ENCODE data around the gene GARIN5B.

GARIN5B gene

DNA sequence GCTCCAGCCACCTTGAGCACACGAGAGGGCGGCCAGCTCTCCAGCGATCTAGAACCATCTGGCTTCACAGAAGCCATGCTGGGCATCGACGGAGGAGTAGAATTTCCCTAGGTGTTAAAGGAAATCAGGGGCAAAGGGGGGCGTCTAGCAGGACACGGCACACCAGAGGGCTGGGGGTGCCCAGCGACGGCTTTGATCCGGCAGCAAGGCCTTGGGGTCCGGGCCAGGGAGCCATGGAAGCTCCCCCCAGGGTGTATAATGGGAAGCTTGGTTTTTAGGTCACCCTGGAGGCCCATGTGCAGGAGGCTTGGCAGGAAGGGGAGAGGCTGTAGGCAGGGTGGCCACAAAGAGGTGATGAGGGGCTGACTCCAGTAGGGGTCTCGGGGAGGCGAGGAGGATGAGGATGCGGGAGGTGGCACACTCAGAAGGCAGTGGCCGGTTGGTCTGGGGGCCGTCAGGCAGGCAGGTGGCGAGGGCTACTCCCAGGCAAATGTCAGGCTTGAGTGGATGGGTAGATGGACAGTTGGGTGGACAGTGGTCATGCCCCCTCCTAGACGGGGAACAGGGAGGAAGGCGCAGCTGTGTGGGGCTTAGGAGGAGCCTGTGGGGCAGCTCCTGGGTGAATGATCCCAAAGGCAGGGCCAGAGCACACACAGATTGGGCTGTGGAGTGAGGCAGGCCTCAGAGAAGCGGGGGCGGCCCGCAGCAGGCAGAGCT lies 17.8 kb downstream of the GARIN5B start:
- Histone ChIP-seq H3K9me3 (ENCODE audit: insufficient read depth, low read depth, low read length) (no peaks in the 10 kb centered on the region), H3K14ac (ENCODE audit: low read length) (peak overlapping the region; percentile 27), H3K4me2 (ENCODE audit: low read length) (no peak overlapping the region), H3K36me3 (ENCODE audit: control insufficient read depth in 1 of 2, insufficient read depth in 2 of 2, low read length in 2 of 2) (peaks cover 47 to 60% of the 10 kb centered on the region in 2 experiments), H2BK5ac (ENCODE audit: low read depth, low read length, poor library complexity) (peak overlapping the region; percentile 58), H3K4me1 (ENCODE audit: control insufficient read depth in 1 of 2, insufficient read depth in 2 of 2, low read length in 2 of 2) (peaks cover 13 to 25% of the 10 kb centered on the region in 2 experiments), H2BK12ac (ENCODE audit: low read length) (peak overlapping the region; percentile 51), H4K91ac (ENCODE audit: low read depth, low read length) (peak overlapping the region; percentile 78), H2AFZ (ENCODE audit: insufficient read depth, low read length, poor library complexity) (no peak overlapping the region), H3K4me3 (ENCODE audit: low read depth, low read length) (no peak overlapping the region), H2AK5ac (ENCODE audit: low read length) (peak overlapping the region; percentile 13), H3K4ac (ENCODE audit: low read depth, low read length) (peak overlapping the region; percentile 53), H3K27ac (ENCODE audit: low read depth, low read length) (no peak overlapping the region), H3K79me2 (ENCODE audit: control insufficient read depth, insufficient read depth, low read length, poor library complexity) (peaks cover 3% of the 10 kb centered on the region), H3K18ac (ENCODE audit: low read length) (peak overlapping the region; percentile 24), H3K9ac (ENCODE audit: low read length) (no peak overlapping the region), H3K79me1 (ENCODE audit: low read length) (peaks cover 19% of the 10 kb centered on the region), H4K12ac (ENCODE audit: low read depth, low read length) (peak overlapping the region; percentile 22), H2BK120ac (ENCODE audit: insufficient read depth, low read length, poor library complexity) (peak overlapping the region; percentile 65), H4K8ac (ENCODE audit: low read depth, low read length) (peak overlapping the region; percentile 24), H3K27me3 (ENCODE audit: insufficient read depth, low read length) (no peaks in the 10 kb centered on the region), H3K23ac (ENCODE audit: low read length) (no peak overlapping the region)
- no peak for DNase-seq
- WGBS (ENCODE audit: extremely low coverage, insufficient coverage, insufficient read length), result no CpG with 5 or more reads among the region's 22 CpGs

DNA sequence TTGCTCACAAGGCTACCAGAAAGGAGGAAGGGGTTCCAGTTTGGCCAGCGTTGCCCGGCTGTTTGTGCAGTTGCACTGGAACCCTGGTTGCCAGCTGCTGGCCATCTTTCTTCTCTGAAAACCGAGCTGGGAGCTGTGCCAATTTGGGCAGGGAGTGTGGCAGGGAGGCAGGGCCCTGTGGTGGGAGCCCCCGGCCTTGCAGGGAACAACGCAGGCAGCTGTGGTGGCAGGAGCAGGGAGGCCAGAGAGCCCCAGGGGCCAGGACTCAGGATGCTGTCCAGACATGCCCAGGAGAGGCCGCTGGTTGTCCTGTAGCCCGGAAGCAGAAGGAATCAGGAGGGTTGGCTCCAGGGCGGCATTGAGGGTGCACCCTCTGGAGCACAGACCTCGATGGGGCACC lies 18.6 kb downstream of the GARIN5B start:
- Histone ChIP-seq H2AFZ (ENCODE audit: insufficient read depth, low read length, poor library complexity) (no peak overlapping the region), H3K23ac (ENCODE audit: low read length) (no peak overlapping the region), H3K14ac (ENCODE audit: low read length) (peak overlapping the region; percentile 55), H2AK5ac (ENCODE audit: low read length) (peak overlapping the region; percentile 44), H3K9me3 (ENCODE audit: insufficient read depth, low read depth, low read length) (no peaks in the 10 kb centered on the region), H4K91ac (ENCODE audit: low read depth, low read length) (peak overlapping the region; percentile 78), H2BK120ac (ENCODE audit: insufficient read depth, low read length, poor library complexity) (peak overlapping the region; percentile 83), H3K4me2 (ENCODE audit: low read length) (no peak overlapping the region), H3K27me3 (ENCODE audit: insufficient read depth, low read length) (no peaks in the 10 kb centered on the region), H2BK12ac (ENCODE audit: low read length) (peak overlapping the region; percentile 6), H4K12ac (ENCODE audit: low read depth, low read length) (peak overlapping the region; percentile 22), H3K27ac (ENCODE audit: low read depth, low read length) (no peak overlapping the region), H3K79me1 (ENCODE audit: low read length) (peaks cover 22% of the 10 kb centered on the region), H4K8ac (ENCODE audit: low read depth, low read length) (peak overlapping the region; percentile 44), H3K18ac (ENCODE audit: low read length) (peak overlapping the region; percentile 80), H3K9ac (ENCODE audit: low read length) (peak overlapping the region; percentile 14), H2BK5ac (ENCODE audit: low read depth, low read length, poor library complexity) (peak overlapping the region; percentile 58), H3K36me3 (ENCODE audit: control insufficient read depth in 1 of 2, insufficient read depth in 2 of 2, low read length in 2 of 2) (peaks cover 47 to 59% of the 10 kb centered on the region in 2 experiments), H3K4me3 (ENCODE audit: low read depth, low read length) (no peak overlapping the region), H3K79me2 (ENCODE audit: control insufficient read depth, insufficient read depth, low read length, poor library complexity) (peaks cover 7% of the 10 kb centered on the region), H3K4me1 (ENCODE audit: control insufficient read depth in 1 of 2, insufficient read depth in 2 of 2, low read length in 2 of 2) (peaks cover 13 to 28% of the 10 kb centered on the region in 2 experiments), H3K4ac (ENCODE audit: low read depth, low read length) (peak overlapping the region; percentile 44)
- WGBS (ENCODE audit: extremely low coverage, insufficient coverage, insufficient read length), result no CpG with 5 or more reads among the region's 9 CpGs
- DNase-seq, result peak in 1 of 2 donors; percentile 36

DNA sequence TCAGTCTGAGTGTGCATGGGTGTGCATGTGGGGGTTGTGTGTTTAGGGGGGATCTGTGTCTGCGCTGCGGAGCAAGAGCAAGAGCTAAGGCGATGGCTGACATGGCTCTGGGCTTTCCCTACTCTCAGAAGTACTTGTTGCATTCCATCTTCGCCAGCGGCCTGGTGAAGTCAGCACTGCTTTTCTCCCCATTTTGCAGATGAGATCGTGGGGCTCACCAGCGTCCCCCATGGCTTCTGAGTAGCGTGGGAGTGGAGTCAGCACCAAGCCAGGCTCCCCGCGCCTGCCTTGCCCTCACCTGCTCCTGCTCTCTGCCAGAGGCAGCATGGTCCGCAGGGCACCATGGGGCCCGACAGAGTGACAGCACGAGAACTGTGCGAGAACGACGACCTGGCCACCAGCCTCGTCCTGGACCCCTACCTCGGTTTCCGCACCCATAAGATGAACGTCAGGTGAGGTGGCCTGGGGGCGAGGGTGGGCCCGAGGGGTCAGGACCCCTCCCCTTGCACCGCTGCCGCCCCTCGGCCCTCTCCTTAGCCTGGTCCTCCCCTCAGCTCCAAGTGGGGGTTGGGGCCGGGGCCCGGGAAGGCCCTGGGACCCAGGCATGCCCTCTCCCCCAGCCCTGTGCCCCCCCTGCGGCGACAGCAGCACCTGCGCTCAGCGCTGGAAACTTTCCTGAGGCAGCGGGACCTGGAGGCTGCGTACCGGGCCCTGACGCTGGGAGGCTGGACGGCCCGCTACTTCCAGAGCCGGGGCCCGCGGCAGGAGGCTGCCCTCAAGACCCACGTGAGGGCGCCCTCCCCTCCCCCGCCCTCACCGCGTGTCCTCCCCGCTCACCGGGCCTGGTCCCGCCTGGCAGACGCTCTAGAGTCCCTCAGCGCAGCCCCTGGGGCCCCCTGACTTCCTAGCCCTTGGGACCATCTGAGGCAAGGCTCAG lies 21.2 kb downstream of the GARIN5B start:
- Histone ChIP-seq H4K8ac (ENCODE audit: low read depth, low read length) (no peak overlapping the region), H3K79me2 (ENCODE audit: control insufficient read depth, insufficient read depth, low read length, poor library complexity) (peaks cover 8% of the 10 kb centered on the region), H3K14ac (ENCODE audit: low read length) (no peak overlapping the region), H2AK5ac (ENCODE audit: low read length) (no peak overlapping the region), H2BK5ac (ENCODE audit: low read depth, low read length, poor library complexity) (no peak overlapping the region), H4K12ac (ENCODE audit: low read depth, low read length) (no peak overlapping the region), H3K36me3 (ENCODE audit: control insufficient read depth in 1 of 2, insufficient read depth in 2 of 2, low read length in 2 of 2) (peaks cover 36 to 46% of the 10 kb centered on the region in 2 experiments), H3K9me3 (ENCODE audit: insufficient read depth, low read depth, low read length) (no peaks in the 10 kb centered on the region), H3K27ac (ENCODE audit: low read depth, low read length) (no peak overlapping the region), H3K18ac (ENCODE audit: low read length) (peak overlapping the region; percentile 7), H3K27me3 (ENCODE audit: insufficient read depth, low read length) (no peaks in the 10 kb centered on the region), H3K4me3 (ENCODE audit: low read depth, low read length) (no peak overlapping the region), H2BK12ac (ENCODE audit: low read length) (no peak overlapping the region), H3K9ac (ENCODE audit: low read length) (no peak overlapping the region), H3K23ac (ENCODE audit: low read length) (no peak overlapping the region), H3K4me1 (ENCODE audit: control insufficient read depth in 1 of 2, insufficient read depth in 2 of 2, low read length in 2 of 2) (peaks cover 10 to 27% of the 10 kb centered on the region in 2 experiments), H2BK120ac (ENCODE audit: insufficient read depth, low read length, poor library complexity) (no peak overlapping the region), H4K91ac (ENCODE audit: low read depth, low read length) (no peak overlapping the region), H3K4me2 (ENCODE audit: low read length) (peak overlapping the region; percentile 63), H2AFZ (ENCODE audit: insufficient read depth, low read length, poor library complexity) (no peak overlapping the region), H3K79me1 (ENCODE audit: low read length) (peaks cover 28% of the 10 kb centered on the region), H3K4ac (ENCODE audit: low read depth, low read length) (no peak overlapping the region)
- no CpG with 5 or more reads among the region's 50 CpGs for WGBS (ENCODE audit: extremely low coverage, insufficient coverage, insufficient read length)
- DNase-seq, result no peak

DNA sequence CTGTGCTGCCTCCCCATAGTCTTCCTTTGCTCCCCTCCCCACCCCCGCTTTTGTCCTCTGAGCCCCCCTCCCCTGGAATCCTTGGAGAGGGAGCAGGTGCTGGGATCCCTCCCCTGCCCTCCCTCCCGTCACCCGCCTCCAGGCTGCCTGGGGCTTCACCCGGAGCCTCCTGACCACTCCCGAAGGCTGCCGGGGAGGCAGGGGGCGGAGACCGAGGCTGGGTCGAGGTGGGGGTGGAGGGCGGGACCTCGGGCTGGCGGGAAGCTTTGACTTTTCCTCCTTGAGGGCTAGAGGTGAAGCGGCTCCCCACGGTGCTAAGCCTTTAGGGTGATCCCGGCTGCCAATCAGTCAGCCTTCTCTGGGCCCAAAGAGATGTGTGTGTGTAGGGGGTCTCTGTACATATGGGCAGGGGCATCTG lies 21.9 kb downstream of the GARIN5B start:
- no peak overlapping the region for H3K18ac ChIP-seq (ENCODE audit: low read length)
- H2AK5ac ChIP-seq (ENCODE audit: low read length), result no peak overlapping the region
- H3K4me1 ChIP-seq (ENCODE audit: control insufficient read depth in 1 of 2, insufficient read depth in 2 of 2, low read length in 2 of 2), result peaks cover 10 to 27% of the 10 kb centered on the region in 2 experiments
- H4K91ac ChIP-seq (ENCODE audit: low read depth, low read length), result no peak overlapping the region
- no peaks in the 10 kb centered on the region for H3K27me3 ChIP-seq (ENCODE audit: insufficient read depth, low read length)
- peaks cover 30 to 40% of the 10 kb centered on the region in 2 experiments for H3K36me3 ChIP-seq (ENCODE audit: control insufficient read depth in 1 of 2, insufficient read depth in 2 of 2, low read length in 2 of 2)
- peaks cover 8% of the 10 kb centered on the region for H3K79me2 ChIP-seq (ENCODE audit: control insufficient read depth, insufficient read depth, low read length, poor library complexity)
- H2BK12ac ChIP-seq (ENCODE audit: low read length), result no peak overlapping the region
- DNase-seq, result peak; percentile 50 to 78
- H2BK5ac ChIP-seq (ENCODE audit: low read depth, low read length, poor library complexity), result no peak overlapping the region
- no peak overlapping the region for H3K9ac ChIP-seq (ENCODE audit: low read length)
- no peak overlapping the region for H3K23ac ChIP-seq (ENCODE audit: low read length)
- WGBS (ENCODE audit: extremely low coverage, insufficient coverage, insufficient read length), result no CpG with 5 or more reads among the region's 15 CpGs
- no peaks in the 10 kb centered on the region for H3K9me3 ChIP-seq (ENCODE audit: insufficient read depth, low read depth, low read length)
- no peak overlapping the region for H4K8ac ChIP-seq (ENCODE audit: low read depth, low read length)
- H3K27ac ChIP-seq (ENCODE audit: low read depth, low read length), result no peak overlapping the region
- H4K12ac ChIP-seq (ENCODE audit: low read depth, low read length), result no peak overlapping the region
- peak overlapping the region; percentile 90 for H3K4me2 ChIP-seq (ENCODE audit: low read length)
- H3K4me3 ChIP-seq (ENCODE audit: low read depth, low read length), result peak overlapping the region; percentile 76
- no peak overlapping the region for H3K14ac ChIP-seq (ENCODE audit: low read length)
- no peak overlapping the region for H3K4ac ChIP-seq (ENCODE audit: low read depth, low read length)
- H3K79me1 ChIP-seq (ENCODE audit: low read length), result peaks cover 28% of the 10 kb centered on the region
- no peak overlapping the region for H2BK120ac ChIP-seq (ENCODE audit: insufficient read depth, low read length, poor library complexity)
- H2AFZ ChIP-seq (ENCODE audit: insufficient read depth, low read length, poor library complexity), result no peak overlapping the region
